ENCODE measurements around the gene RICTOR.

RICTOR gene

GRCh38 chr5:39092581-39093351 lies 18.6 kb upstream of the RICTOR start:
- peak; percentile 96 for DNase-seq

DNA sequence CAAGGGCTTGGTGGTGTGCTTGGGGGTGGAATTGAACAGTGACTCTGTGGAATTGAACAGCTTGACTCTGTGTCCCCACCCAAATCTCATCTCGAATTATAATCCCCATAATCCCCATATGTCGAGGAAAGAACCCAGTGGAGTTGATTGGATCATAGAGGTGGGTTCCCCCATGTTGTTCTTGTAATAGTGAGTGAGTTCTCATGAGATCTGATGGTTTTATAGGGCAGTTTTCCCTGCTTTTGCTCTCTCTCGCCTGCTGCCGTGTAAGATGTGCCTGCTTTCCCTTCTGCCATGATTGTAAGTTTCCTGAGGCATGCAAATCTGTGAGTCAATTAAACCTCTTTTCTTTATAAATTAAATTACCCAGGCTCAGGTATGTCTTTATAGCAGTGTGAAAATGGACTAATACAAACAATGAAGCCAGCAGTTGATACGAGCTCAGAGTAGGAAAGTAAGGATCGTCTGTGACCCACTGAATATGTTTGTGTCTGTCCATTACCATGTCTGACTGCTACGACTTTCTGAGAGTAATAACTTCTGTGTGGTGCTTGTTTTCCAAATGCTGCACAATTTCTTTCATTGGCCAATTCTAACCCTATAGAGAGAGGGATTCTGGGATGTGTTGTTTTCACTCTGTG lies 17.9 kb upstream of the RICTOR start:
- DNase-seq: no peak

GRCh38 chr5:39083968-39084367 lies 9.8 kb upstream of the RICTOR start:
- no peak for DNase-seq

GRCh38 chr5:39082995-39083394 lies 8.8 kb upstream of the RICTOR start:
- no peak for DNase-seq

DNA sequence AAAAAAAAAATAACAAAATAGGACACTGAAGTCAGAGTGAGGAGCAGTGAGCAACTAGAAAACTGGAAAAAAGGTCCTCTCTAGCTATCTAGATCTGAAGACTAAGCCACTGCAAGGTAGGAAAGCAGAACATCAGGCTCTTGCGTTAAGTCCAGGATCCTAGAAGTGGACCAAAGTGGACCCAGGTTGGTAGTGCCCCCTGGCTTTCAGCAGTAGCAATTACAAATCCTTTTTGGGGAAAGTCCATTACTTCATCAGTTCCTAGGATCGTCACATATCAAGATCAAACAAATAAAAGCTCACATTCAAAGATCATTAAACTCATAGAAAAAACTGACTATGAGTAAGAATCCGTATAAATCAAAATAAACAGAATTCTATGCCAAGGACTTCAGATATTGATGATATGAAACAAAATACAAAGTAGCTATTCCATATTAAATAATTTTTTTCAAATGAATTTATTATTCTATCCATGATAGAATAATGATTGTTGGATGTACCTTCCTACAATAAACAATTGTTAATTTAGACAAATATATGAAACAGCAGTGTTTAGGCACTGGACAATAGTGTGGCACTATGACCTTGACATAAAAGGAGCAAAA lies 6.5 kb upstream of the RICTOR start:
- peak; percentile 38 for DNase-seq

GRCh38 chr5:39080168-39080567 lies 6.0 kb upstream of the RICTOR start:
- no peak for DNase-seq

DNA sequence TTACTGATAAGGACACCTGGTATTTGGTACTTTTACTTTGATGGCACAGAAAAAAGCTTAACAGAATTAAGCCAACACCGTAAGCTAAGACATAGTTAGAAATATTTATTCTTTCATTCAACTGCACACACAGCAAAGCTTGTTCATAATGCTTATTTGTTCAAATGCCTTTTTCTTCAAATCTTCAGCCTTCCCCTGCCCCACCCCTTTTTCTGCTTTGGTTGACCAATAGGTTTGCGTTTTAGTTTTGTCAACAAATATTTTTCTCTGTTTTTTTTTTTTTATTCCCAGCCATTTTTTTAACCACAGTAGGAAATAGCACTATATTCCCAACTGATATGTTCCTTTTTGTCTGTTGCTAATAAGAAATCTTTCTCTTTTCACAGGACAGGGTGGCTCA lies 4.9 kb upstream of the RICTOR start:
- DNase-seq: no peak

- DNase-seq: peak; percentile 73
Measured at GRCh38 chr5:39076757-39077728, 2.8 kb upstream of the RICTOR start.

GRCh38 chr5:39076101-39076756 lies 2.0 kb upstream of the RICTOR start:
- peak; percentile 77 for DNase-seq

GRCh38 chr5:39073767-39074016 lies 507 bp downstream of the RICTOR start:
- no peak for DNase-seq

DNA sequence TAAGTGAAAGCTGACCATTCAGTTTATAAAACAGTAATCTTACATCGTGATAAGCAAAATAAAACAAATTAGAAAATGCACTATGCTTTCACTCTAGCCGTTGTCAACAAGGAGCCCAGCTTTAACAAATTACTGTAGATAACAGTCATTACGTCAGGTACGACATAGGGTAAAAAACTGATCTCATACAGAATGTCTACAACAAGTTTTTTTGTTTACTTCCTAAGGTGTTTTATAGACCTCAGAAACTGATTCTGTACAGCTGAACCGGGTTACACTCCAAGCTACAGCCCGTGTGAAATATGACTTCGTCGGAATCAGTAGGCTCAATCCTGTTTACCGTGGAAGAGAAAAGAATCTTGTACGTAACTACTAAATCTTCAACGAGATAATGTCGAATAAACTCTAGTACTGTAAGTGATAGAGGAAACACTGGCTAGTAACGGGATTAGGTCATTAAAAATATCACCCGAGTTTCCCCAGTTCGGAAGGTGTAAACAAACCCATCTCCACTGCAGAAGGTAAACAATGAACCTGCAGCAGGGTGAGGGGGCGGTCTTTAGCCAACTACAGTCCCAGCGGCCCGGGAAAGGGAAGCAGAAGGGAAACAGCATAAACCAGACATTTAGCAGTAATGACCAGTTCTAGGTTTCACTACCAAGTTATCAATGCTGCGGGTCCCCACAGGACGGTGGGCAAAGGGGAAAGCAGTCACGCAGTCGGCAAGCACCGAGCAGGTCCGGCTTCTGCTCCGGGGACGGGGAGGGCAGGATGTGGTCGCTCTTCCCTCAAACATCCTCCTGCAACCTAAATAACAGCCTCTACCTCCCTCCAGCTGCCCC lies 1.1 kb downstream of the RICTOR start:
- peak; percentile 53 for DNase-seq

DNA sequence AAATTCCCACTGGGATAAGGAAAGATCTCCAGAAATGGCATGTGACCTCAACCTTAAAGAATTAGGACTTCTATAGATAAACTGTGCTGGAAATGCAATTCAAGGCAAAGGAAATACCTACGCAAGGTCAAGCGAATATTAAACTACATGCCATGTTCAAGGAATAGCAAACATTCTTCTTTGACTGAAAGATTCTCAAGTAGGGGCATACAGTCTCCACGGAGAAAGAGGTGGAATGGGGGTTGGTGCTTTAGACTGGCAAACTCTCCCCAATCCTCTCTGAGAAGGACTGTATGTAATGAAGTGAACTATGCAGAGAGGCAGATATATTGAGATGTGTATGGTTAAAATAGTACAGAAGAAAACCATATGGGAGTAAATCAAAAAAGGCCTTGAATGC lies 6.1 kb downstream of the RICTOR start:
- DNase-seq: no peak

- no peak for DNase-seq
Measured at GRCh38 chr5:39064450-39064849, 9.7 kb downstream of the RICTOR start.

DNA sequence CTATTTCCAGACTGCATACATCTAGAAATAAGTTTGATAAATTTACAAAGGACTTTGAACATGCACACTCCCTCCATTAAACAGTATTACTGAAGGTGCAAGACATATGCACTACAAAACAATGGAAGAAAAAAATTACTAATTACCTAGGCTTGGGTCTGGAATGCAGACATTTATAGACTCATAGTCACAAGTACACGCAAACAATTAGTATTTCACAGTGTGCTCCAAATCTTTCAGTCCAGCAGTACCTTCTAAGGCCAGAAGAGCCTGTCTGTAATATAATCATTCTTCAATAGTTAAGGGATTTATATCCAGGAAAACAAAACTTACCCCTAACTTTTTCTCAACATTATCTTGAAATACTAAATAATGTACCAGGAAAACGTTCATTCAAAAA lies 11.2 kb downstream of the RICTOR start:
- DNase-seq: no peak

DNA sequence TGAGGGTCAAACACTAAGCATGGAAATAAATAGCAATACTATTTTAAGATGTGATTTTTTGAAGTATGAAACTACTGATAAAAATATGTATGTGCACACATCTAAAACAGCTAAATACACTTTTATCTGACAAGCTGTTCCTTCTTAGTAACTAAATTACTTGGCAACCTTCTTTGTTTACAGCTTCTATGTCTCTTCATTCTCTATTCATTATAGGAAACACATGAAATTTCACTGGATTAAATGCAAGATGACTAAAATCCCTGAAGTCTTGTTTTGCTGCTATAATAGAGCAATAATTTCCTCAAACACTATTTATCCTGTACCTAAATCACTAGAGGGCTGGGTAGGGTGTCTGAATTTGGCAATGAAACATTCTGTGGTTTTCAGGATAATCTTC lies 11.7 kb downstream of the RICTOR start:
- no peak for DNase-seq

DNA sequence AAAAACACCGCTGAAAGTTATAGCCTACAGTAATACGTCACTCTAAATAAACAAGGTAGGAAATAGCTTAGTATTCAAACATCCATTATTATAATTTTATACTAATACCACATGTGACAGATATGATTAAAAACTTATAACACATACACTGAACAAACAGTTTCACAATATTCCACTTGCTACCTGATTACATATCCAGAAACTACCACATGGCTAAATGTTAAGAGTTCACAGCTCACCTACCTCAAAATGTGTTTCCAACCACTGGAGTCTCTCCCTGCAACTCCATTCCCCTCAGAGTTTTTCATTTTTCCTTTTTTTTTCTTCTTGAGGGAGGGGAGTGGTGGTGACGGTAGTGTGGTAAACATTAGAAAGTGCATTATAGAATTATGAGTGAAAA lies 12.1 kb downstream of the RICTOR start:
- no peak for DNase-seq

DNA sequence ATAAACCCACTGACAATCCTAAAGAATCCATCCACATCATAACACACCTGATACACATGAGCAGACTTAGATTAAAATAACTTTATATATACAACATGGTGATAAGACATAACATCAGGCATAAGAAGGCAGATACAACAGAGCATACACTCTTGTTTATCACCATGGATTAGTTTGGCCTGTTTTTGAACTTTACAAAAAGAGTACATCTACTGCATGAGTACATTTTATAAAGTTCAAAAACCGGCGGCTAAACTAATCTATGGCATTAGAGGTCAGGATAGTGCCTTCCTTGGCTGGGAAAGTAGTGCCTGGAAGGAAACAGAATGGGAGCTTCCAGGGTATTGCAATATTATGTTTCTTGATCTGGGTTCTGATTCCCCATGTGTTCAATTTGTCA lies 15.1 kb downstream of the RICTOR start:
- no peak for DNase-seq

DNA sequence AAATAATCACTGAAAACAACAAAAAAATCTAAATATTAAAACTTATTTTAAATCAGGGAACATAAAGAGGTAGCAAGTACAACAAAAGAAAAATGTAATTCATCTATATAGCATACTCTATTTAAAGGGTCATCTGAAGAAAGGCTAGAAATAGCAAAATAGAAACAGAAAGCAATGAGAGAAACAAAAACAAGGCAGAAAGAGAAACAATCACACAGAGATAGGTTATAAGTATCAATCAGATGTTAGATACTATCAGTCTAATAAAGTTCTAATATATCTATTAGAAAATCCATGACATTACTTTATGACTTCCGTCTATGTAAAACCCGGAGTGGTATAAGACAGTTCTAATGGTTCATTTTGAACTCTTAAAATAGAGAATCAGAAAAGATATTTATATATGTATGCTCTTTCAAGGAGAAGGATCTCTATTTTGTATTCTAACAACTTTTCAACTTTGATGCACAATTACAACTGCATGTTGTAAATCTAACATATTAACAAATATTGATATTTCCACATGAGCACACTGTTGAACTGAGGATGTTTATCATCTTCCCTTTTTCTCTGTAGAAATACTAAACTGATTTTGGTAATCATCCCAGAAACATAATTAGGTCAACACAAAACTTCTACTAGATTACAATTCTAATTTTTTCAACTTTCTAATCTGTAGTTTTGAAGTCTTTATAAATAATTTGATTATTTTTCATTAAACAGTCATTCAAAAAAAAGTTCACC lies 15.8 kb downstream of the RICTOR start:
- DNase-seq: no peak

GRCh38 chr5:39057734-39058133 lies 16.5 kb downstream of the RICTOR start:
- no peak for DNase-seq

GRCh38 chr5:39055768-39056398 lies 18.3 kb downstream of the RICTOR start:
- no peak for DNase-seq
